Fibroblast of villous mesenchyme (primary cell): Measurements from ENCODE around the gene DAPP1. TPM values are rescaled to one million over a fixed set of nuclear protein-coding genes. Genes with fewer than 3 reads are reported as not detected.

Experiments used
- DNase-seq: peaks from one replicate; pipeline ENCODE4 v3.0.0-alpha.2; 2010; ENCODE audit warnings: low read depth
- H3K4me3 ChIP-seq: 2 replicates; pipeline ENCODE4 v1.5.1; 2011; ENCODE audit warnings: low read depth, mild to moderate bottlenecking, low read length
- CTCF ChIP-seq: IDR thresholded peaks from 2 replicates; pipeline ENCODE4 v1.5.1; 2012; ENCODE audit warnings: low read depth, mild to moderate bottlenecking, low read length; ENCODE audit not compliant: insufficient read depth
- total RNA-seq: library from RNA; depleted of rRNA; stranded (reverse); fragments of >200 nt; gene quantifications from 2 replicates; pipeline ENCODE4 v1.2.3, GENCODE V29; 2012

Gene DAPP1
- total RNA-seq, 1 donor = not detected

GRCh38 chr4:99887837-99888236 lies 71.2 kb downstream of the DAPP1 start:
- peak; percentile 59 for DNase-seq
- H3K4me3 ChIP-seq = no peak overlapping the region
- no peak for TF ChIP-seq CTCF

DNA sequence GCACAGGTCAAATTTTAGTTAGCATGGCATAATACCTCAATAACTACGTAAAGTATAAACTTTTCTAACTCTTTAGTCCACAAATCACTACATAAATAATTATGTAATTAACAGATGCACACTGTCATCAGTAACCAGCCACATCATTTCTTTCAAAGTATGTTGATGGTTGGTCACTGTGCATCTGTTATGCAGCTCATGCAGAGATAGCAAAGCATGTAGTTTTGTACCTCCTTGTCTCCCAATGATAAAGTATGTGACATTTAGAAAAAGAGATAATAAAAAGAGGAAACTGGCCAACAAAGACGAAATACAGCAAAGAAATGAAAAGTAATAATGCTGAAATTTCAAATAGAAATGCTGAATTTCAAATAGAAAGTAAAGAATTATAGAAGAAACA lies 74.7 kb downstream of the DAPP1 start:
- no peak overlapping the region for H3K4me3 ChIP-seq
- DNase-seq = no peak
- no peak for TF ChIP-seq CTCF

- DNase-seq = no peak
- TF ChIP-seq CTCF = no peak
- peak overlapping the region; percentile 99 for H3K4me3 ChIP-seq
Observed at GRCh38 chr4:99893029-99893428, 76.4 kb downstream of the DAPP1 start.

- H3K4me3 ChIP-seq = peak overlapping the region; percentile 99
- no peak for TF ChIP-seq CTCF
- peak; percentile 19 for DNase-seq
Observed at GRCh38 chr4:99893839-99894160, 77.2 kb downstream of the DAPP1 start.

- DNase-seq = peak; percentile 92
- H3K4me3 ChIP-seq = peak within 1 kb of the TSS; percentile 99
- no peak for TF ChIP-seq CTCF
Observed at GRCh38 chr4:99894161-99894997, 77.8 kb downstream of the DAPP1 start, which contains the start of gene LAMTOR3. Gene LAMTOR3, minus strand, starts transcription at chr4:99894427. Its CDS starts 464 bp downstream, at chr4:99893963.

- no peak for DNase-seq
- peak overlapping the region; percentile 64 for H3K4me3 ChIP-seq
- no peak for TF ChIP-seq CTCF
Observed at GRCh38 chr4:99894998-99895397, 78.4 kb downstream of the DAPP1 start.

DNA sequence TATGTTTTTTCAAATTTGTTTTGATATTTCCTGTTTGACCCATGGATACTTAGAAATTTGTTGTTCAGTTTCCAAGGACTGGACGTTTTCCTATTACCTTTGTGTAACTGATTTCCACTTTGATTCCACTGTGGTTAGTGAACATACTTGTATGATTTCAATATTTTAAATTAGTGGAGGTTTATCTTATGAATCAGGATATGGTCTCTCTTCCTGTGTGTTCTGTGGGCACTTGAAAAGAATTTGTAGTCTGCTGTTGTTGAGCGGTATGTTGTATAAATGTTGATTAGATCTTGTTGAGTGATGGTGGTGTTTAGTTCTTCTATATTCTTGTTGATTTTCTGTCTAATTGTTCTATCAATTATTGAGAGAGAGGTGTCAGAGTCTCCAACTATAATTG lies 98.8 kb downstream of the DAPP1 start:
- DNase-seq = no peak
- H3K4me3 ChIP-seq = no peak overlapping the region
- TF ChIP-seq CTCF = no peak
